ENCODE results near the gene KRT4.

KRT4 gene

GRCh38 chr12:52792185-52793029 is 21.5 kb downstream of the KRT4 start:
- no peak for DNase-seq (ENCODE audit: low read depth in 2 of 2)

- no peak for DNase-seq (ENCODE audit: low read depth in 2 of 2)
Measured at GRCh38 chr12:52791271-52792184, 22.4 kb downstream of the KRT4 start.

GRCh38 chr12:52790427-52791270 is 23.3 kb downstream of the KRT4 start:
- no peak for DNase-seq (ENCODE audit: low read depth in 2 of 2)

- DNase-seq (ENCODE audit: low read depth in 2 of 2) = no peak
Measured at GRCh38 chr12:52789637-52790426, 24.1 kb downstream of the KRT4 start.

DNA sequence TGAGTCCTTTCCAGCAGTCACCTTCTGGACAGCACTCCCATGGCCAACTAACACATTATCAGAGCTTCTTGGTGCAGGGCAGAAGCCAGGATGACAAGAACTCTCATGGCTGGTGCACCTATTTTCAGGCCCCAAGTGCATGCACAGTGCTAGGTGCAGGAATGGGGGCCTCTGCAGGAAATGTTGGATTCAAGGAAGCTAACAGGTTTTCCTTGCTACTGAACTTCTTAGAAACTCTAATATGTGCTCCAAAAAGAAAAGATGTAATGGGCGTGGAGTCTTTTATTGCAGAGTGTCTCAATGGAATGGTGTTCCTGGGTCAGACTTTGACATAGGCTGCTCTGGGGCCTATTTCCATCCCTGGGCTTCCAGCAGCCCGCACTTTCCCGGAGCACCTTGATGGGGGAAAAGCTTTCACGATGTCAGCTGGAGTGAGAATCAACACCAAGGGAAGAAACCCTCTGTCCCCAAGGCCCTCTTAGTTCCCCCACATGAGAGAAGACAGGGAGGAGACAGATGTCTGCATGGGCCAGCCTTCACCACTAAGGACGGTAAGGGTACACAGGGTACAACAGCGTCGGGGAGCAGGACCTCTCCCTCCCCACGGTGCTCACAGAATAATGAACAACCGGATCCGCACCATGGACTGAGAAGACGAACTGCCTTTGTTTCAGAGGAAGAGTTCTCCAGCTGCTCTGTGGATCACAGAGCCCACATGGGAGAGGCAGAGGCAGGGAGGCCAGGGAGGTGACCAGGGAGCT is 24.9 kb downstream of the KRT4 start:
- DNase-seq (ENCODE audit: low read depth in 2 of 2) = no peak

DNA sequence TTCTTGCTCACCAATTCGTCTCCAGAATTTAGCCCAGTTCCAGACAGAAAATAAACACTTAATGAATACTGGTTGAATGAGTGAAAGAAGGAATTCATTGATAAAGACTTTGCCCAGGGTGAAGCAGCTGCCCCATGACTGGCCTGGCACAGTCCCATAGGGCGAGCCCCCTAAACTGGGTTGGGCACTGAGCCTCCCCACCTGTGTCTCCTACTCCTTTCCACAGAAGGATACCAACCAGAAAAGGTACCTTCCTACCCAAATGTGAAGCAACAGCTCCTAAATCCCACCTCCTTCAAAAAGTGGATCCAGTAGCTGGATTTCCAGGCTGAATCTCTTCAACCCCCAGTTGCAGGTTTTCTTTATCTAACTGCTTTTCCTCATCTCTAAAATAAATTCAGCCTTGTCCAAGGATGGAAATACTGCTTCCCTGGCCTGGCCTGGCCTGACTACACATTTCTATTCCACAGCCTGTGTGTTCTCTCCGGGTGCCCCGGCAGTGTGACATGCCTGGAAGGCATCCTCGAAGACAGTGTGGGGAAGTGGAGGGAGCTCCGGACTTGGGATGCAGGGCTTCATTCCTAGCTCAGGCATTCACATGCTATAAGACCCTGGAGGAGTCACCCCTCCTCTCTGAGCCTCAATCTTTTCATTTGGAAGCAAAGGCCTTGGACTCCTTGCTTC is 25.6 kb downstream of the KRT4 start:
- DNase-seq (ENCODE audit: low read depth in 2 of 2) = no peak

DNA sequence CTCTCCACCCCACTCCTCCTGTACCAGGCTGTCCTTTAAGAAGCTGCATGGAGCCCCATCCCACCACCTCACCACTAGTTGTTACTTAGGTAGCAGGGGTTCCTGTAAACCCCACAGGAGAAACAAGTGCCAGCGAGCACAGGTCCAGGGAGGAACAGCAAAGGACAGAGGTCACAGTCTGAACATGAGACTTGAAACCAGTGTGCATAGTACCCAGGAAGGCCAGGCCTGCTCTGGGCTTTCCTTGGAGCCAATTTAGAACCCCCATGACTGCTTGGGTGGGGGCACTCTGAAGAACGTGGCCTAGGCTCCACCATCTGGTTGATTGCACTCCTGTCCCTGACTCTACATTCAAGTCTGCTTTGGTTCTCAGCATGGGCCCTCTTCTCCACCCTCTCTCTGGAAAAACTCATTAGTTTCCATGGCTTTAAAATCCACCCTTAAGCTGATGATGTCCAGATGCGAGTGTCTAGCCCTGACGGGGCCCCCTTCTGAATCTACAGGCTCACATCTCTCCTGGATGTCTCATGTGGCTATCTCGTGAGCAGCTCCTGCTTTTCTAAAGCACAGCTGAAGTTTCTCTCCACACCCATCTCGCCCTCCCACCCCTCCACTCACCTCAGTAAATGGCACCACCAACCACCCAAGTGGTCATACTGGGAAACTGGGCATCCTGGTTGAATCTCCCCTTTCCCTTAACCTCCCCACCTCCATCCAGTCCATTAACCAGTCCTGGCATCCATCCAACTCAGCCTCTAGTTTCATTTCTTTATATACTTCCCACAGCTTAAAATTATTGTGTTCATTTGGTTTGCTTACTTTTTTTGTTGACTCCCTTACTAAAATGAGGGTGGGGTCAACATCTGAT is 26.4 kb downstream of the KRT4 start:
- DNase-seq (ENCODE audit: low read depth in 2 of 2) = no peak

DNA sequence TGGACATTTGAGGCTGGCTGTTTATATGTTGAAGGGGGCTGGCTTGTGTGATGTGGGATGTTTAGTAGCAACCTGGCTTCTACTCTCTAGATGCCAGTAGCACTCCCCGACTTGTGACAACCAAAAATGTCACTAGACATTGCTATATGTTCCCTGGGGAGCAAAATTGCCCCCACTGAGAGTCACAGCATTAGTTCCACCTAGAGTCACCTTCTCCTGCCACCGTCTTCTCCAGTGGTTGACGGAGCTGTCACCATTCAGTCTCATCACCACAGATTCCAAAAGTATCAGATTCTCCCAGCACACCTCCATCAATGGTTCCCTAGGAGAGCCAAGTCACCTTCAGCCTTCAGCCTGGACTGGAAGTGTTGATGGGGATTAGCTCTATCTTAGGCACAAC is 29.0 kb downstream of the KRT4 start:
- no peak for DNase-seq (ENCODE audit: low read depth in 2 of 2)

GRCh38 chr12:52783563-52784316 is 30.2 kb downstream of the KRT4 start:
- no peak for DNase-seq (ENCODE audit: low read depth in 2 of 2)

DNA sequence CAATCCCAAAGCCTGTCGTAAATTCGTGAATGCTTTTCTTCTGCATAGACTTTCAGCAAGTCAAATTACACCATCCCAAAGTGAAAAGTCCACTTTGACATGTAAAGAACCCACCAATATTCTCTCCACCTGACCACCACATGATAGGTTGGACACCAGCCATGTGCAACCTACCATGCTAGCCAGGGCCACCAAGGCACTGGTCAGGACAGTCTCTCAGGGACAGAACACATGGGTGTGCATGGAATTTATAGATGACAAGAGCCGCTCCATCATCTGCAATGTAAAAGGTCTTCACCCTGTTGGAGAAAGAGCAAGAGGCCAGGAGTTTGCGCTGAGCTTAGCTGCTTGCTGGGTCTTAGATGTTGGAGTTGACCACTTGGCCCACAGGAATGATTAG is 31.4 kb downstream of the KRT4 start:
- no peak for DNase-seq (ENCODE audit: low read depth in 2 of 2)

- DNase-seq (ENCODE audit: low read depth in 2 of 2) = no peak
Measured at GRCh38 chr12:52781399-52782082, 32.4 kb downstream of the KRT4 start.

DNA sequence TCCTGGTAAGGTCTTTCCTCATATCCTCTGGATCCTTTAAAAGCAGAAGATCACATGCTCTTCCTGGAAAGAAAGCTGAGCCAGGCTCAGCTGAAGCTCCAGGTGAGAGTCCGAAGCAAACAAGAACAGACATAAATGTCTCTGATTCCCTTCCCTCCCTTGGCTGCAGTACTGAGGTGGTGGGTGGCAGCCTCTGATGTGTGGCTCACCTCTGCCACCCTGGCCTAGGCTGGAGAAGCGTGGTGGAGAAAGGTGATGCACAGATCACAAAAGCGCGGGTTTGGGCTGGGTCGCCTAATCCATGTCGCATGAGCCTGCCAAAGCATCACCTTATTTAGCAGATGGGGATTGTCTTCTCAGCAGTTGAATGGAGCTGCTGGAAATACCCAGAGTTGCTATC is 34.0 kb downstream of the KRT4 start:
- DNase-seq (ENCODE audit: low read depth in 2 of 2) = no peak

- DNase-seq (ENCODE audit: low read depth in 2 of 2) = no peak
Measured at GRCh38 chr12:52778833-52779232, 35.1 kb downstream of the KRT4 start.

- no peak for DNase-seq (ENCODE audit: low read depth in 2 of 2)
Measured at GRCh38 chr12:52777566-52777965, 36.4 kb downstream of the KRT4 start.

- DNase-seq (ENCODE audit: low read depth in 2 of 2) = no peak
Measured at GRCh38 chr12:52776913-52777395, 37.0 kb downstream of the KRT4 start, which contains the start of gene KRT76. Gene KRT76, minus strand, starts transcription at chr12:52777345. Its CDS starts 54 bp downstream, at chr12:52777291.

DNA sequence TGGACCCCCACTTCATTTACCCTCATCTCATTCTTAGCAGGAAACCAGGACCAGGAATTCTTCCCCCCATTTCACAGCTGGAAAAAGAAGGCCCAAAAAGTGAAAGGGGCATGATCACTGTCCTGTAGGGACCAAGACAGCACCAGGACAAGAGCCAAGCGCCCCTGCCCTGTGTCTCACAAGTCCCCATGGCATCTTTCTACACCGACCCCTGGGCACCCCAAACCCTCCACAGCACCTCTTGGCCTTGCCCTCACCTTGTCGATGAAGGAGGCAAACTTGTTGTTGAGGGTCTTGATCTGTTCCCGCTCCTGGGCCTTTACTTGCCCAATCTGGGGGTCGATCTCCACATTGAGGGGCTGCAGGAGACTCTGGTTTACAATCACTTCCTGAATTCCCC is 37.5 kb downstream of the KRT4 start:
- DNase-seq (ENCODE audit: low read depth in 2 of 2) = no peak

DNA sequence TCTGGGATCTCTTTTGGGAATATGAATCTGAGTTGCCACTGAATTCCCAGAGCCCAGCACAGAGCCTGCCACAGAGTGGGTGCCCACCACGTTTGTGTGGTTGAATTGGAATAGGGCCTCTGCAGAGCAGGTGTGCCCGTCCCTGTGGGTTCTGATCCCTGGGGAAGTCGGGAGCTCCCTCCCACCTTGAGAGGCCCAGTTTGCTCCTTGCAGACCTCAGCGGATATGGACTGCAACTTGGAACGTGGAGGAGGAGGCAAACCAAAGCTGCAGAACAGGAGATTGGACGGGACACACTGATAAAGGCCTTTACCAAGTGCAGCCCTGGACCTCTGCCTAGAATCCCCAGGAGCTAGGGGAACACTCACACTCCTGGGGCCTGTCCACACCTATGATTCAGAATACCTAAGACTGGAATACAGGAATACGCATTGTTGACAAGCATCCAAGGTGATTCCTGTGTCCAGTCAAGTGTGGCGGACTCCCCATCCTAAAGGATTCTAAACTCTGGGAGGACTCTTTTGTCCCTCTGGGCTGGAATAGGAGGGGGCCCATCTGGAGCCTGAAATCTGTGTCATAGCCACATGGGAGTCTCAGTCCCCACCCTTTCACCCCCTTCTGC is 39.2 kb downstream of the KRT4 start:
- no peak for DNase-seq (ENCODE audit: low read depth in 2 of 2)

Measured in activated CD8-positive, alpha-beta memory T cell treated with anti-CD3 and anti-CD28 coated beads for 4 hours (primary cell).